Measurements from ENCODE around the gene MYO6. TPM values are rescaled to one million over a fixed set of nuclear protein-coding genes. Genes with fewer than 3 reads are reported as not detected.

The MYO6 gene
- total RNA-seq, 1 experiment from 2014 or later = 46.9 TPM

DNA sequence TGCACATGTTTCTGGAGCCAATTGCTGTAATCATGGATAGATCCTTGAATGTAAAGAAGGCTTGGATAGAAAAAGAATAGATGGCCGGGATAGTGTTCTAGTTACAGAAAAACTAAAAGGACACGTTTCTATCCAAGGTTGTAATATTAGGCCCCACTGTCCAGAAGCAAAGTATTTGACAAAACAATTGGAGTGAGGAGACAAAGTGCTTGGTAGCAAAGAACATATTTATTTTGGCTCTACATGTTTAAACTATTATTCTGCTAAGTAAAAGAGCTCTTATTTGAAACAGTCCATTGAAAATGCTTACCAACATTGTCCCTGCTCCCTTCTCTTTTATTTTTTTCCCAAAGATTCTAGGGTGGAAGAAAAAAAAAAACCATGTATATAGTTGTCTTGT, 94.4 kb downstream of the MYO6 start:
- no peak overlapping the region for H3K14ac ChIP-seq (ENCODE audit: insufficient read depth, low read length)

More for the DNA sequence above, 94.4 kb downstream of the MYO6 start:
- H3K79me2 ChIP-seq (ENCODE audit: insufficient read depth, low read length) = no peaks in the 10 kb centered on the region
- no peaks in the 10 kb centered on the region for H3K23me2 ChIP-seq (ENCODE audit: insufficient read length, low read depth, low read length, poor library complexity, severe bottlenecking)
- H3K4me1 ChIP-seq (ENCODE audit: insufficient read depth, low read length) = no peaks in the 10 kb centered on the region
- H2BK20ac ChIP-seq (ENCODE audit: low read depth, low read length, poor library complexity, severe bottlenecking) = no peak overlapping the region
- no peak for TF ChIP-seq CTCF (conservative IDR thresholded peaks at IDR 0.05)
- no peak overlapping the region for H4K8ac ChIP-seq (replicated peaks; ENCODE audit: insufficient read length, low read depth, low read length)
- no peak overlapping the region for H2AFZ ChIP-seq (ENCODE audit: low read length)
- H3K4ac ChIP-seq (ENCODE audit: low read depth, low read length) = no peak overlapping the region
- H3T11ph ChIP-seq (ENCODE audit: low read length) = no peak overlapping the region
- H4K5ac ChIP-seq (ENCODE audit: insufficient read length, low read depth, low read length) = no peak overlapping the region
- no peaks in the 10 kb centered on the region for H3K9me3 ChIP-seq (ENCODE audit: control insufficient read depth, low read depth, low read length)
- Mint-ChIP-seq H3K36me3 (ENCODE audit: insufficient read depth in 1 of 3, low read depth in 3 of 3) (peaks cover 0 to 13% (median 12%) of the 10 kb centered on the region in 3 experiments; a peak in 5 of 7 replicates), H3K27ac (no peak overlapping the region), H3K9me3 (no peaks in the 10 kb centered on the region), H3K27me3 (ENCODE audit: low read depth) (no peaks in the 10 kb centered on the region), H3K4me1 (no peaks in the 10 kb centered on the region), H3K4me3 (no peak overlapping the region)
- no peak overlapping the region for H3K9ac ChIP-seq (ENCODE audit: extremely low read depth, insufficient read length, low read length)
- H2AK5ac ChIP-seq (ENCODE audit: insufficient read length, low read length) = no peak overlapping the region
- H3K27me3 ChIP-seq (ENCODE audit: insufficient read depth, low read length) = no peaks in the 10 kb centered on the region
- H3K23ac ChIP-seq (ENCODE audit: insufficient read length, low read depth, low read length) = no peak overlapping the region
- no peak overlapping the region for H2BK12ac ChIP-seq (ENCODE audit: insufficient read length, low read depth, low read length)
- no peak overlapping the region for H4K91ac ChIP-seq (ENCODE audit: insufficient read length, low read depth, low read length)
- H2BK120ac ChIP-seq (ENCODE audit: low read depth, low read length, poor library complexity, severe bottlenecking) = no peak overlapping the region
- no peak overlapping the region for H3K27ac ChIP-seq (ENCODE audit: insufficient read length, low read depth, low read length)
- WGBS (ENCODE audit: extremely low coverage, insufficient read length, low lambda C conversion rate) = no CpG with 5 or more reads among the region's 2 CpGs
- H2BK5ac ChIP-seq (ENCODE audit: insufficient read length, low read length) = no peak overlapping the region
- H3K4me2 ChIP-seq (ENCODE audit: insufficient read depth, insufficient read length, low read length) = no peak overlapping the region
- no peak overlapping the region for H2BK15ac ChIP-seq (ENCODE audit: low read depth, low read length)
- H3K56ac ChIP-seq (ENCODE audit: insufficient read length, low read depth, low read length) = no peak overlapping the region
- H3K79me1 ChIP-seq (ENCODE audit: insufficient read depth, low read depth, low read length, poor library complexity, severe bottlenecking) = no peaks in the 10 kb centered on the region
- no peak overlapping the region for H3K18ac ChIP-seq (ENCODE audit: insufficient read length, low read depth, low read length)
- H4K20me1 ChIP-seq (ENCODE audit: control insufficient read depth, insufficient read depth, insufficient read length) = no peaks in the 10 kb centered on the region
- DNase-seq = no peak

Data from H9 (cell line).